Stromal cell of bone marrow (primary cell): ENCODE results near the gene WNT6.

Source experiments
- DNase-seq: peaks from one replicate; pipeline ENCODE4 v3.0.0-alpha.2; 2012; ENCODE audit warnings: low read depth

WNT6 gene

GRCh38 chr2:218859556-218859987 lies at the start of gene WNT6:
Gene WNT6 (plus strand): TSS chr2:218859805. CDS start chr2:218860038, 233 bp downstream.
- no peak for DNase-seq

- no peak for DNase-seq
Measured at GRCh38 chr2:218810256-218810655, 49.3 kb upstream of the WNT6 start.

GRCh38 chr2:218811382-218811781 lies 48.2 kb upstream of the WNT6 start:
- DNase-seq: no peak

- DNase-seq: no peak
Measured at GRCh38 chr2:218812096-218812815, 47.3 kb upstream of the WNT6 start.

DNA sequence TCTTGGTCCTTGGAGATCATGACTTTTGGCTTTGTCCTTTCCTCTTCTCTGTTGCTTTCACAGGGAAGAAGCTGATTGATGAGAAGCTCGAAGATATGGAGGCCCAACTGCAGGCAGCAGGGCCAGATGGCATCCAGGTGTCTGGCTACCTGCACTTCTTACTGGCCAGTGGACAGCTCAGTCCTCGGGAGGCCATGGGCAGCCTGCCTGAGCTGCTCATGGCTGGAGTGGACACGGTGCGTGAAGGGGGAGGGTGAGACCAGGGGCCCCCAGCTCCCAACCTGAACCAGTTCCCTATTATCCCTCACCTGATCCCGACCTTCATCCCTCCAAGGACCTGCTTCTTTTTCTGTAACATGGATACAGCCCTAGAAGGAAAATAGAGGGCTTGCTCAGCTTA lies 46.7 kb upstream of the WNT6 start:
- DNase-seq: no peak

- no peak for DNase-seq
Measured at GRCh38 chr2:218813771-218814460, 45.7 kb upstream of the WNT6 start.

- no peak for DNase-seq
Measured at GRCh38 chr2:218814540-218815243, 44.9 kb upstream of the WNT6 start.

GRCh38 chr2:218815244-218815637 lies 44.4 kb upstream of the WNT6 start:
- DNase-seq: no peak

DNA sequence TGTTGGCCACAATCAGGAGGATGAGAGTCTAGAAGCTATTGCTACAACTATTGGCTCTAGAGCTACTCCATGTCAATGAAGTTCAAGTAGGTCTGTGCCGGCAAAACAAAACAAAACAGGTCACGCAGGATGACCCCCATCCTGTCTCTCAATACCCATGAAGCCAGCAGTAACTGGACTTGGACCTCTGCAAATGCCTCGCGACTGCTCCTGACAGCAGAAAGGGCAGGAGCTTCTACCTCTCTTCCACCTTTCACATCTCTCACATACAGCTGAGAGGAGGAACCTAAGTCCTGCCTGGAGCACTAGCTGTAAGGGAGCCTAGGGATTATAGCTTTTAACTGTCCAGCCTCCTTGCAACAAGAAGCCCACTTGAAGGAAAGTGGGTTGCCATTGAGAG lies 44.0 kb upstream of the WNT6 start:
- DNase-seq: no peak

DNA sequence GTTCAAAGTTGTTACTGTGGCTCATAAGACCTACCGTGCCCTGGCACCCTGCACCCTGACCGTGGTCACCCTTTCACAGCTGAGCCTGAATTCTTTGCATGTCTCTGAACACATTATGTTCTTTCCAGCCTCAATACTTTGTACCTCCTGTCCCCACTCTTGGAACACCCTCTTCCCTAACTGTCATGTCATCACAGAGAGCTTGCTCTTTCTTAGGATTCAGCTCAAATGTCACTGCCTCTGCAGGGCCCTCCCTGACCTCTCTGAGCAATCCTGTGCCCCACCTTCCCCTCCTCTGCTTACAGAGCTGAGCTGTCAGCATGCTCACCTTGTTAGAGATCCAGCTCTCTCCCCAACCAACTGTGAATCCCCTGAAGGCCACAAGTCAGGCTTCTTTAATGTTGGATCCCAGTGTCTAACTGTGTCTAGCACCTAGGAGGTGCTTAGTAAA lies 43.0 kb upstream of the WNT6 start:
- no peak for DNase-seq

GRCh38 chr2:218819093-218819492 lies 40.5 kb upstream of the WNT6 start:
- peak; percentile 35 for DNase-seq

GRCh38 chr2:218820746-218821369 lies 38.7 kb upstream of the WNT6 start:
- no peak for DNase-seq

DNA sequence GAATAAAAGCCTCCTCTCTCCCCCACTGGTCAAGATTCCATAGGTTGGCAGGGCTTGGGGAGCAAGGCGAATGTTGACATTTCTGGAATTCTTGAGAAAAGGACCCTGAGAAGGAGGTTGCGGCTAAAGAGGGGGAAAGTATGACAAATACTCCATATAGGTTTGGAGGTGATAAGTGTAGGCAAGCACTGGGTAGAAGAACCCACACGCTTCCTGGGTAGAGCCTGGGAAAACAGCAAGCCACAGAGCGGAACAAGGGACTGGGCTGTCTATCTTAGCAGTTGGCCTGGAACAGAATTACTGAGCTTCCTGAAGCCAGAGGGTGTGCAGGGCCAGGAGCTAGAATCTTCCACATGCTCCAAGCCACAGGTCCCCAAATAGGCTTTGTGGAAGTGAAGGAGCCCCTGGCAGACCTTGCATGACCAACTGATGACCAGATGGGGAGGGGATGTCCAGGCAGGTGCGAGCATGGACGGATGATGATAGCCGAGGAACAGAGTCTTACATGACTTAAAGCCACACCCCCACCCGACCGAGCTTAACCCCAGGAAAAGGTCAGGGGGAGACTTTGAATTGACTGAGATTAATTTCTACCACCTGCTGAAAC lies 37.9 kb upstream of the WNT6 start:
- no peak for DNase-seq

DNA sequence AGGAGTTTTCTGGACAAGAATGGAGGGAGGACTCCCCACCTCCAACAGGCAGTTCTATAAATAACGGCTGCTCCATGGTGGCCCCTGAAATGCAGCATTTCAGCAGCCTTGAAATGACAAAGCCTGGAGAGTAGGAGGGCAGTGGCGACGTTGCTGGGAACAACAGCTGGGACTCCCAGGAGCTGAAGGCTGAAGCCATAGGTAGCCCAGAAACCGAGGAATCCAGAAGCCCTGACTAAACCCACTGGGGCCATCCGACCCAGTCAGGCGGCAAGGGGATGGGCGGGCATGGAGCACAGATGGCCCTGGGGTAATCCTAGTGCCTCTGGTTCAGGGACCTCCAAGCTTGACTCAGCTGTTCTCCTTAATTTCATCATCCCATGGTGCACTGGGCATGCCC lies 37.0 kb upstream of the WNT6 start:
- no peak for DNase-seq

GRCh38 chr2:218823196-218823855 lies 36.3 kb upstream of the WNT6 start:
- no peak for DNase-seq

GRCh38 chr2:218824004-218824403 lies 35.6 kb upstream of the WNT6 start:
- no peak for DNase-seq

GRCh38 chr2:218826791-218827190 lies 32.8 kb upstream of the WNT6 start:
- no peak for DNase-seq

- DNase-seq: no peak
Measured at GRCh38 chr2:218827701-218828476, 31.7 kb upstream of the WNT6 start.

GRCh38 chr2:218828477-218828778 lies 31.2 kb upstream of the WNT6 start:
- no peak for DNase-seq

DNA sequence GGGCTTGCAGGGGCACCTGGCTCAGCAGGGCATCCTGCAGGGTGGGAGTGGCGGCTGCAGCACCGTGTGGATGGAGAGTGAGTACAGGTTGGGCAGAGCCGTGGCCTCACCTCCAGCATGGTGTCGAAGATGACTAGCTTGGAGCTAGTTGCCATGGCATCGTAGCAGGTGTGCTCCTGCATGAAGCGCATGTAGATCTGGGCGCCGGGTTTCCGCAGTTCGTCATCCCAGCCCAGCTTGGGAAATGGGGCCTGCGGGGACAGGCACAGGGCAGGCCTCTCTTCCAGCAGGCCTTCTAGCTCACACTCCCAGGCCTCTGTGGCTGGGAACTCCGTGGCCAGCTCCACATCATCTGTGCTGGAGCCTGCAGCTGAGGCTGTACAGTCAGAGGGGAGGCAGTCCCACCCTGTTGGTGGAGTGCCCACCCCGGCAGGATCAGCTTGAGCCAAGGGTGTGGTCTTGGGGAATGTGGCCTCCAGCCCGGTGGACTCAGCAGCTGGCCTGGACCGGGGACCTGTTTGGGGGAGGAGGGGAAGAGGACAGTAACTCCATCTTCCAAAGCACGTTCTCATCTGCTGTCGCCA lies 29.6 kb upstream of the WNT6 start:
- no peak for DNase-seq
